Tibial artery (tissue), 4 donors: ENCODE results near the gene PLVAP.

Experiments used
- DNase-seq, 2 donors: peaks; one replicate each; pipeline ENCODE4 v3.0.0-alpha.2; 2019
- H3K27ac ChIP-seq, 2 donors: fragments of 200-600 bp; sonication (generic) in 1 of 2; 1 replicate in 1 of 2; 2 replicates in 1 of 2; pipeline ENCODE4 v1.5.1; 2018 to 2019; ENCODE audit warnings: mild to moderate bottlenecking in 1 of 2
- H3K27me3 ChIP-seq, 2 donors: fragments of 200-600 bp; sonication (generic) in 1 of 2; one replicate each; pipeline versions ENCODE4 v1.5.1 to v1.6.0; 2016 to 2019
- H3K36me3 ChIP-seq, 3 donors: fragments of 200-600 bp; sonication (generic) in 2 of 3; one replicate each; pipeline ENCODE4 v1.5.1; 2016 to 2019; ENCODE audit warnings: mild to moderate bottlenecking in 2 of 3
- H3K4me1 ChIP-seq, 4 donors: fragments of 200-600 bp; sonication (generic) in 2 of 4; 1 replicate in 3 of 4; 2 replicates in 1 of 4; pipeline ENCODE4 v1.5.1; 2016 to 2019
- H3K4me3 ChIP-seq, 2 donors: fragments of 200-600 bp; sonication (generic) in 1 of 2; 1 replicate in 1 of 2; 2 replicates in 1 of 2; pipeline ENCODE4 v1.5.1; 2018 to 2019; ENCODE audit warnings: mild to moderate bottlenecking in 2 of 2
- H3K9me3 ChIP-seq, 3 donors: fragments of 200-600 bp; sonication (generic) in 1 of 3; one replicate each; pipeline ENCODE4 v1.5.1; 2016 to 2019
- CTCF ChIP-seq, 2 experiments: fragments of 200-600 bp in 1 of 2; fragments of 450-650 bp in 1 of 2; IDR thresholded peaks; one replicate each; pipeline ENCODE4 v1.5.1; 2017 to 2019; ENCODE audit warnings: antibody characterized with exemption in 2 of 2, mild to moderate bottlenecking in 1 of 2, moderate library complexity in 1 of 2
- intact Hi-C: fragments of 100-400 bp; cut with DNase I; formaldehyde crosslinking; loops from one replicate; pipeline ENCODE4 v1.15.0; 2023; ENCODE audit warnings: low total_unique reads

PLVAP gene

GRCh38 chr19:17351815-17352435 lies 25.2 kb downstream of the PLVAP start:
- no peaks in the 10 kb centered on the region for H3K9me3 ChIP-seq
- H3K27me3 ChIP-seq, result peaks cover 0 to 5% of the 10 kb centered on the region in 2 donors
- no peak overlapping the region for H3K27ac ChIP-seq
- H3K4me3 ChIP-seq, result no peak overlapping the region
- DNase-seq, result no peak
- H3K4me1 ChIP-seq, result peaks cover 0 to 28% (median 24%) of the 10 kb centered on the region in 4 donors
- intact Hi-C loops, result no loop called here
- no peak for TF ChIP-seq CTCF (IDR thresholded peaks at IDR 0.05)
- H3K36me3 ChIP-seq, result no peaks in the 10 kb centered on the region

DNA sequence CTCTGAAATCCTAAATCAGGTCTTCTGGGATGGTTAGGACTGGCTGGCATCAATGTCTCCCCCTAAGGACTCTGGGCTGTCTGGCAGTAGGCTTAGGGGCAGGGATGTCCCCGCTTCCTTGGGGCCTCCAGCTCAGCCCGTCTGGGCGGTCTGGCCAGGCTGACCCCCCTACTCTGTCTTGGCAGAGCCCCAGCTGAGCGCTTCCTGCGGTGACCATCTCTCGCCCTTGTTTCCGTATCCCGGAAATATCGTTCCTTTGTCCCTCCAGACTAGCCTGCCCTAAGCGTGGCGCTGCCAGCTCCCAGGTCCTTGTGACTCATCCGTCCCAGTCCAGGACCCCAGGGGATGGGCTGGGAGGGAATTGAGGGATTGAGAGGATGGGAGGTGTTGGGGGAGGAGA lies 28.4 kb downstream of the PLVAP start:
- Histone ChIP-seq H3K36me3 (no peaks in the 10 kb centered on the region), H3K9me3 (no peaks in the 10 kb centered on the region), H3K4me3 (peak overlapping the region in 1 of 2 donors; percentile 13), H3K27me3 (peaks cover 0 to 5% of the 10 kb centered on the region in 2 donors), H3K27ac (peak overlapping the region; percentile 39 to 47), H3K4me1 (peaks cover 0 to 40% (median 31%) of the 10 kb centered on the region in 4 donors)
- peak; percentile 75 to 82 for DNase-seq
- no peak for TF ChIP-seq CTCF (IDR thresholded peaks at IDR 0.05)
- intact Hi-C loops, result no loop called here

- no peak for DNase-seq
- intact Hi-C loops, result no loop called here
- Histone ChIP-seq H3K4me3 (no peak overlapping the region), H3K27me3 (peaks cover 0 to 5% of the 10 kb centered on the region in 2 donors), H3K27ac (peak overlapping the region; percentile 39 to 47), H3K9me3 (no peaks in the 10 kb centered on the region), H3K4me1 (peaks cover 0 to 38% (median 31%) of the 10 kb centered on the region in 4 donors), H3K36me3 (no peaks in the 10 kb centered on the region)
- no peak for TF ChIP-seq CTCF (IDR thresholded peaks at IDR 0.05)
Measured at GRCh38 chr19:17347877-17348276, 29.3 kb downstream of the PLVAP start.

DNA sequence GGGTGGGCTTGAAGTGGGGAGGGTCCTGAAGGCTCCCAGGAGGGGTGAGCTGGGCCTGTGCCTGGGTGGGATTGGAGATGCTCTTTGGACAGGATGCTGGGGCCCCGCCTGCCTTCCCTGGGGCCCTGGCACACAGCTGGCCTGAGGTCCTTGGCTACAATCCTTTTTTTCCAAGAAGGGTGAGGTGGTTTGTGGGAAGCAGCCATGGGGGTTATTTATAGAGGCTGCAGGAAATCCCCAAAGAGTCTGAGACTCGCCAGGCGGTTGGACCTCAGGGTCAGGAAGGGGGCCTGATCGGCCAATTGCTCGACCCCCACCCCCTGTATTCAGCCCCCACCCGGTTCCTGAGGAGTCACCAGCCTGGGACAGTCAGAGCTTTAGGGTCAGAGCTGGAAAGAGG lies 29.8 kb downstream of the PLVAP start:
- intact Hi-C loops, result no loop called here
- no peak for TF ChIP-seq CTCF (IDR thresholded peaks at IDR 0.05)

GRCh38 chr19:17346109-17346671 lies 31.0 kb downstream of the PLVAP start:
- H3K4me3 ChIP-seq, result no peak overlapping the region
- H3K36me3 ChIP-seq, result peaks cover 0 to 12% (median 2%) of the 10 kb centered on the region in 3 donors
- peaks cover 0 to 35% (median 31%) of the 10 kb centered on the region in 4 donors for H3K4me1 ChIP-seq
- H3K27ac ChIP-seq, result peak overlapping the region in 1 of 2 donors; percentile 47
- H3K27me3 ChIP-seq, result no peaks in the 10 kb centered on the region
- intact Hi-C loops, result loop anchor here (1.0 kb wide), 1 partner anchor 40 kb away; no protein-coding TSS in a partner anchor
- peak; percentile 95 to 97 for TF ChIP-seq CTCF (IDR thresholded peaks at IDR 0.05)
- peak; percentile 63 to 76 for DNase-seq
- H3K9me3 ChIP-seq, result no peaks in the 10 kb centered on the region

More for the DNA sequence above, 29.8 kb downstream of the PLVAP start:
- Histone ChIP-seq H3K27me3 (peaks cover 0 to 5% of the 10 kb centered on the region in 2 donors), H3K27ac (peak overlapping the region; percentile 39 to 47), H3K4me1 (peaks cover 0 to 35% (median 31%) of the 10 kb centered on the region in 4 donors), H3K4me3 (no peak overlapping the region), H3K36me3 (peaks cover 0 to under 1% (median 0%) of the 10 kb centered on the region in 3 donors), H3K9me3 (no peaks in the 10 kb centered on the region)
- DNase-seq, result peak in 1 of 2 donors; percentile 73
